Activated naive CD4-positive, alpha-beta T cell treated with anti-CD3 and anti-CD28 coated beads, Interleukin-2, amount 10 ng/mL, durations not matched to agents 7 days and 5 days (primary cell): ENCODE measurements around the gene BOLA2B.
A peak's percentile ranks its signal among the peaks of the same experiment; 100 is the strongest.
"Not testable (repeated sequence)": the region's sequence is repeated elsewhere in the genome, so short reads cannot be mapped to it uniquely, and the experiment has no call there.

Source experiments
- CTCF ChIA-PET: fragments of 350-600 bp; sonication (Branson Sonifier 250); formaldehyde crosslinking; loops from one replicate; lab custom pipeline; 2021; ENCODE audit warnings: antibody characterized with exemption; lab: Charles Lee
- DNase-seq: peaks from one replicate; pipeline ENCODE4 v3.0.0-alpha.2; 2020
- H3K27ac Mint-ChIP-seq: one replicate; pipeline ENCODE4 v1.8.0; 2021; ENCODE audit warnings: mild to moderate bottlenecking, moderate library complexity, mixed read lengths
- H3K27me3 Mint-ChIP-seq: one replicate; pipeline ENCODE4 v1.8.0; 2021; ENCODE audit warnings: mild to moderate bottlenecking, mixed read lengths
- H3K36me3 Mint-ChIP-seq: one replicate; pipeline ENCODE4 v1.8.0; 2021; ENCODE audit warnings: mixed read lengths
- H3K4me1 Mint-ChIP-seq: one replicate; pipeline ENCODE4 v1.8.0; 2021; ENCODE audit warnings: mixed read lengths
- H3K4me3 Mint-ChIP-seq: one replicate; pipeline ENCODE4 v1.8.0; 2021; ENCODE audit warnings: mild to moderate bottlenecking, moderate library complexity, mixed read lengths
- H3K9me3 Mint-ChIP-seq: one replicate; pipeline ENCODE4 v1.8.0; 2021; ENCODE audit warnings: mixed read lengths

Gene BOLA2B

DNA sequence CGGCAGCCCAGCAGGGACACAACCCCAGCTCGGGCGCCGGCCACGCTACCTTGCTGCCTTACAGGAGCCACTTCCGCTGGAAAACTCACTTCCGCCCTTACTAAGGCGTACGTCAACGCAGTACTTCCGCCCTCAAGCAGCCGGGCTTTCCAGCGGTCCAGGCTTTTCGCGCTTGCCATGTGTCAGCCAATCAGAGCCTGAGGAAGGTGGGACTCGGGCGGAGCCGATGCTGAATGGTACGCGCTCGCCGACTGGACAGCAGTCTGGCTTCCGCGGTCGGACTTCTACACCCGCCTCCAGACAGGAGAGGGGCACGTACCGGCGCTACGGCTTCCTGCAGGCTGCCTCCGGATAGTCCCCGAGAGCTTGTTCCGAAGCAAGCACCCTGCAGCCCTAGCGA is at the start of gene BOLA2B, which contains the start of gene SLX1A:
Gene BOLA2B (minus strand): TSS at position 52 of the 400 bp plus-strand sequence. CDS start 71 bp downstream, outside the sequence.
Gene SLX1A (plus strand): TSS at position 261 of the 400 bp plus-strand sequence. CDS start 210 bp downstream, outside the sequence.
- not testable (repeated sequence) for H3K27me3 Mint-ChIP-seq, H3K27ac Mint-ChIP-seq

DNA sequence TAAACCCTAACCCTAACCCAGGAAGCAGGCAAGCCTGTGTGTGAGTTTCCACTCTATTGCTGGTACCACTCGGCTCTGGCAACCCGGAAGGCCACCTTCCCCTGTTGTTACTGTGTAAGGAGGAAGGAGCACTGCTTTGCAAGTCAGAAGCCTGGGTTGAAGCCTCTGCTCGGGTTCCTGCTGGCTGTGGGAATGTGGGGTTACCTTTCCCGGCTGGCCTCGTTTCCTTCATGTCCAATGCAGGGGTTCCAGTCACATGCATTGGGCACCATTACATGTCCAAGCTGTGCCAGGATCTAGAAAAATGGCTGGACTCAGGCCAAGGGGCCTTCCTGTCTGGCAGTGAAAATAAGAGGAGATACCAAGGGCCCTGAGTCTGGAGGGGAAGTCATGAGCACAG is 23.6 kb upstream of the BOLA2B start:
- CTCF ChIA-PET, H3K4me3 Mint-ChIP-seq, DNase-seq, H3K4me1 Mint-ChIP-seq, H3K27ac Mint-ChIP-seq, H3K36me3 Mint-ChIP-seq, H3K9me3 Mint-ChIP-seq, H3K27me3 Mint-ChIP-seq: not testable (repeated sequence)

More for the DNA sequence above, at the start of gene BOLA2B, which contains the start of gene SLX1A:
- H3K4me1 Mint-ChIP-seq, H3K4me3 Mint-ChIP-seq, H3K36me3 Mint-ChIP-seq, CTCF ChIA-PET, DNase-seq, H3K9me3 Mint-ChIP-seq: not testable (repeated sequence)

DNA sequence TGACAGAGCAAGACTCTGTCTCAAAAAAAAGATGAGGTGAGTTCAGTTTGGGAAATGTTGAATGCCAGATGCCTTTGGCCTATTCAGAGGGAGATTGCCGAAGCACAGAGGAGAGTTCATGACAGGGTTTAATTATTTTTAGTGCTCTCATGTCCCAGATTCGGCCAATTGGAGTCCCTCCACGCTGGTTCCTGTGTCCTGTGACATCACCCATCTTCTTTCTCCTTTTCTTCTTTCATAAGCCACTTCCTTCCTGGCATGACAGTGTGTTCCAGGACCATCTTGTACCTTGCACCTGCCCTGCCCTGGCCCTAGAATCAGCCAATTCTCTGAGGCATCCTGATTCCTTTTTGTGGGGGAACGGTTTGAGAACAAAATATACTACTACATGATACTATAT is 17.9 kb upstream of the BOLA2B start:
- H3K4me1 Mint-ChIP-seq, DNase-seq, H3K27me3 Mint-ChIP-seq, H3K36me3 Mint-ChIP-seq, H3K27ac Mint-ChIP-seq, H3K4me3 Mint-ChIP-seq, H3K9me3 Mint-ChIP-seq, CTCF ChIA-PET: not testable (repeated sequence)

DNA sequence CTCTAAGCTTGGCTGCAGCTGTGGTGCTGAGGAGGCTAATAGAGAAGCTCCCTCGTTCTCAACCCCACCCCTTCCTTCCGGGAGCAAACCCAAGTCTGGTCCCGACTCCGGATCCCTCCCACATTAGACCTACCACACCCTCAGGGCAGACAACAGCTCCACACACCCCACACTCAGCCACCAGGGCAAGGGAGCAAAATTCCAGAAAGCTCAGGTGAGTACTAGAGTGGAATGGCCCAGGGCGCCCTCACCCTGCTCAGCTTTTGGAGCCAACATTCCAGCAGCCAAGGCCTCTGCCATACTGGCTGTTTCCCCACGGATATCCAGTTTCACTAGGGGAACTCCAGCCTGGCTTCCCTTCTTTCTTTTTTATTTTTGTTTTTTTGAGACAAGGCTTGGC is 15.6 kb upstream of the BOLA2B start:
- H3K27me3 Mint-ChIP-seq, H3K9me3 Mint-ChIP-seq, CTCF ChIA-PET, H3K4me3 Mint-ChIP-seq, H3K27ac Mint-ChIP-seq, H3K36me3 Mint-ChIP-seq, H3K4me1 Mint-ChIP-seq: not testable (repeated sequence)
- DNase-seq: peak; percentile 56

DNA sequence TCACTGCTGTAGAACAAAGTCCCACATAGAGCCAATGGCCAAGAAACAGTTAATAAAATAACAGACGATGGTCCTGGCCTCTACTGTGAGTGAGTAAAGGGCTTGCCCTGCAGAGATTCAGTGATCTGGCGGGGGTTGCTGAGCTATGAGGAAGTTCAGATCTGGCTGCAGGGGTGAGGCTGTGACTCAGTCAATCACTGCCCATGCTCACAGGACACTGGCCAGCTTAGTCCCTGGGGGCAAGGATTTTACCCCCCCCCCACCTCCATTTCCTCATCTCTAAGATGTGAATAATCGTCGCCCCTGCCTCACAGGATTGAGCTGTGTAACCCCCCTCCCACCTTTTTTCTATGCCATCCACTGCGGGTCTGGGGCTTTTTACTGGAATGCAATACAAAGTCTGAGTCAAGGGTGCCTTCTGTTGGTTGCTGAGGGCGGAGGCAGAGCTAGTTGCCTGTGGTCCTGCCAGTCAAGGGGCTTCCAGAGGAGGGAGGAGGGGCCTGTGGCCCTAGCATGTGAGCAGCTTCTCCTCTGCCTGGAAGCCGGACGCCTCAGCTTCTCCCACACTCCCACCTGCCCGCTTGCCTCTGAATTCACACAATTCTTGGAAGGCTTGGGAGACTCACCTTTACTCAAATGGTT is 13.7 kb upstream of the BOLA2B start:
- H3K4me1 Mint-ChIP-seq, H3K9me3 Mint-ChIP-seq, H3K4me3 Mint-ChIP-seq, H3K36me3 Mint-ChIP-seq, CTCF ChIA-PET, H3K27ac Mint-ChIP-seq, H3K27me3 Mint-ChIP-seq: not testable (repeated sequence)
- DNase-seq: peak; percentile 5

DNA sequence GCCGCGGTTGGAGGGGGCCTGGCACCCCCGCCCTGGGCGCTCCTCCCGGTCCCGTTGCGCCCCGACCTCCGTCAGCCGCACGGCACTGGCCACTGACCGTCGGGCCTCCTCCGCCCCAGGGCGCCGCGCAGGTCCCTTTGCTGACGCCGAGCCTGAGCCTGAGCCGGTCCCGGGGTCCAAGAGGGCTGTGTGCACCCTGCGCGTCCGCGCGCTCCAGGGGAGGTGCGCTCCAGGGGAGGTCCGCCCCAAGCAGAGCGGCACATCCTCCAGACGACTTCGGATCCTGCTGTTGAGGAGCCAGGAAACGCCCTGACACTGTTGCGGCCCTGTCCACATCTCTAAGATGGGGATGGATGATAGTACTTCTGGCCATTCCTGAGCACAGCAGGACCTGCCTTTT is 12.8 kb upstream of the BOLA2B start:
- CTCF ChIA-PET, H3K4me1 Mint-ChIP-seq, H3K27me3 Mint-ChIP-seq, H3K9me3 Mint-ChIP-seq, H3K27ac Mint-ChIP-seq, H3K4me3 Mint-ChIP-seq, H3K36me3 Mint-ChIP-seq, DNase-seq: not testable (repeated sequence)

DNA sequence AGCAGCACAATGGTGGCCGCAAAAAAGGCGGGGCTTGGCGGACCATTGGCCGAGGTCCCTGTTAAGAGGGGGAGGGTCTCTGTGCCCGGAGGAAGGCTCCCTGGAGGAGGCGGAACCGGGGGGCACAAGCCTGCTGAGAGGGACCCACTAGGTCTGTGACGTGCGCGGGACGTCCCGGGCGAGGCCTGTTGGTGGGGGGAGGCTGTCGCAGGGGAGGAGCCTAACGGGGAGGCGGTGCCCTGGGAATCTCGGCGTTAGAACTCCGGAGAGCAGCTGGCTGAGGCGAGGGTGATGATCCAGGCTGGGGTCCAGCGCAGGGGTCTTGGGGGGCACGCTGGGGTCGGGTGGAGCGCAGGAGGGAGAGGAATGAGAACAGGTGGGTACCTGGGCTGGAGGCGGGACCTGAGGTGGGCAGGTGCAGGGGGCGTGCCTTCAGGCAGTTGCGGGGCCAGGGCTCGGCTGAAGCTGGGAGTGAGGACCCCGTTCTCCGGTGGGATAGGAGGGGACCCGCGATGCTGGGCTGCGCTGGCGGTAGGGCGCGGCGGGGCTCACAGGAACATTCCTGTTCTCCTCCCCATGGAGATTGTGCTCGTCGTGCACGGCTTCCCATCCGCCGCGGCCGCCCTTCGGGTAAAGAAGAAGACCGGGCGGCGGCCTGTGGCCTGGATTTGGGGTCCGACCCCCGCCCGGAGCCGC is 12.2 kb upstream of the BOLA2B start:
- H3K27ac Mint-ChIP-seq, CTCF ChIA-PET, H3K27me3 Mint-ChIP-seq, H3K9me3 Mint-ChIP-seq, H3K4me3 Mint-ChIP-seq, H3K4me1 Mint-ChIP-seq, H3K36me3 Mint-ChIP-seq: not testable (repeated sequence)
- DNase-seq: peak; percentile 29

DNA sequence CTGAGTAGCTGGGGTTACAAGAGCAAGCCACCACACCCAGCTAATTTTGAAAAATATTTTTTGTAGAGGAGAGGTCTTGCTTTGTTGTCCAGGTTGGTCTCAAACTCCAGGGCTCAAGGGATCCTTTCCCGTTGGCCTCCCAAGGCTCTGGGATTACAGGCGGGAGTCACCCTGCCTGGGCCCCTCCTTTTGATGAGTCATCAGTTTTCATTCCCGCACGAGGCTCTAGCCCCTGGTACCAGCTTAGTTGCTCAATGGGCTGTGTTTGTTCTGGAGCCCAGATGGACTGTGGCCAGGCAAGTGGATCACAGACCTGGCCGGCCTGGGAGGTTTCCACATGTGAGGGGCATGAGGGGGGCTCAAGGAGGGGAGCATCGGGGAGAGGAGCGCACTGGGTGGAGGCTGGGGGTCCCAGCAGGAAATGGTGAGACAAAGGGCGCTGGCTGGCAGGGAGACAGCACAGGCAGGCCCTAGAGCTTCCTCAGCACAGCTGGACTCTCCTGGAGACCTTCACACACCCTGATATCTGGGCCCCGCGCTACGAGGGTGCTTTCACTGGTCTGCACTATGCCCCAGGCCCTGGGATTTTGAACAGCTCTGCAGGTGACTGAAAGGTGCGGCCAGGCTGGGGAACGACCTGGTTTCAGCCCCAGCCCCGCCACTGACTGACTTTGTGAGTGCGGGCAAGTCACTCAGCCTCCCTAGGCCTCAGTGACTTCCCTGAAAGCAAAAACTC is 6.3 kb upstream of the BOLA2B start:
- H3K27ac Mint-ChIP-seq, H3K36me3 Mint-ChIP-seq, DNase-seq, H3K4me3 Mint-ChIP-seq, CTCF ChIA-PET, H3K27me3 Mint-ChIP-seq, H3K9me3 Mint-ChIP-seq, H3K4me1 Mint-ChIP-seq: not testable (repeated sequence)

DNA sequence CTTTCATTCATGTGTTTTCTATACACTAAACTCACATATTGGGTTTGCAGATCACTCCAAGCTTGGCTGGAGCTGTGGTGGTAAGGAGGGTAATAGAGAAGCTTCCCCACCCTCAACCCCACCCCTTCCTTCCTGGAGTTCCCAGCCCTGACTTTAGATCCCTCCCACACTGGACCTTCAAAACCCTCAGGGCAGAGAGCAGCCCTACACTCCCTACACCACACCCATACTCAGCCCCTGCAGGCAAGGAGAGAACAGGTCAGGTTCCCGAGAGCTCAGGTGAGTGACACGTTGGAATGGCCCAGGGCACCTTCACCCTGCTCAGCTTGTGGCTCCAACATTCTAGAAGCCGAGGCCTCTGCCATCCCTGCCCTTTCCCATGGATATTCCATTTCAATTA is 5.6 kb upstream of the BOLA2B start, which contains the start of gene SULT1A3:
Gene SULT1A3 (plus strand): TSS at position 207 of the 400 bp plus-strand sequence. CDS start 1,474 bp downstream, outside the sequence.
- H3K27ac Mint-ChIP-seq, DNase-seq, H3K36me3 Mint-ChIP-seq, CTCF ChIA-PET, H3K4me3 Mint-ChIP-seq, H3K4me1 Mint-ChIP-seq, H3K27me3 Mint-ChIP-seq, H3K9me3 Mint-ChIP-seq: not testable (repeated sequence)

DNA sequence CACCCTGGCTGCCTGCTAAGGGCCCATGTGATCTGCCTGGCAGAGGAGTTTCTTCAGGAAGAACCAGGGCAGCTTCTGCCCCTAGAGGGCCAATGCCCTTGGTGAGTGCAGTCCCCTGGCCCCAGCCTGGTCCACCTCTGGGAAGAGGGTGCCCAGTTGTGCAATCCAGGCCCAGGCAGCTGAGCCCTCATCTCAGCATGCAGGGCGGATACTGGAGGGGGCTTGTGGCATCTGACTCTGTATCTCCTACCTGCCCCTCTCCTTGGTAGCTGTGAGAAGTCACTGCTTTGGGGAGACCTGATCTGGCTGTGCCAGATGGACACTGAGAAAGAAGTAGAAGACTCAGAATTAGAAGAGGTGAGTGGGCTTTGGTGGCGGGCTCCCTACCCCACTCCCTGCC is 3.5 kb upstream of the BOLA2B start:
- CTCF ChIA-PET, H3K9me3 Mint-ChIP-seq, H3K36me3 Mint-ChIP-seq, H3K27me3 Mint-ChIP-seq, H3K4me3 Mint-ChIP-seq, H3K27ac Mint-ChIP-seq, H3K4me1 Mint-ChIP-seq, DNase-seq: not testable (repeated sequence)

DNA sequence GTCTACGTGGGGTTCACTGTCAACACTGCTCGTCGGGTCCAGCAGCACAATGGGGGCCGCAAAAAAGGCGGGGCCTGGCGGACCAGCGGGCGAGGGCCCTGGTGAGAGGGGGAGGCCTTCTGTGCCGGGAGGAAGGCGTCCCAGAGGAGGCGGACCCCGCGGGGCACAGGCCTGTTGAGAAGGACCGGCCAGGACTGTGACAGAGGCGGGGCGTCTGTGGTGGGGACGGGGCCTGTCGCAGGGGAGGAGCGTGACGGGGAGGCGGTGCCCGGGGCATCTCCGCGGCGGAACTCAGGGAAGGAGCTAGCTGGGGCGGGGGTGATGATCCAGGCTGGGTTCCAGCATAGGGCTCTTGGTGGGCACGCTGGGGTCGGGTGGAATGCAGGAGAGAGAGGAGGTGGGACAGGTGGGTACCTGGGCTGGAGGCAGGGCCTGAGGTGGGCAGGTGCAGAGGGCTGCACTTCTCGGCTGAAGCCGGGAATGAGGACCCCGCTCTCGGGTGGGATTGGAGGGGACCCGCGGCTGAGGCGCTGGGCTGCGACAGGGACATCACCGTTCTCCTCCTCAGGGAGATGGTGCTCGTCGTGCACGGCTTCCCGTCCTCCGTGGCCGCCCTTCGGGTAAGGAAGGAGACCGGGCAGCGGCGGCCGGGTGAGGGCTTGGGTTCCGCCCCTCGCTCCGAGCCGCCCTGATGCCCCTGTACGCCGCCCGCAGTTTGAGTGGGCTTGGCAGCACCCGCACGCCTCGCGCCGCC is 883 bp upstream of the BOLA2B start:
- CTCF ChIA-PET, H3K4me3 Mint-ChIP-seq, DNase-seq, H3K9me3 Mint-ChIP-seq, H3K27ac Mint-ChIP-seq, H3K36me3 Mint-ChIP-seq, H3K27me3 Mint-ChIP-seq, H3K4me1 Mint-ChIP-seq: not testable (repeated sequence)

DNA sequence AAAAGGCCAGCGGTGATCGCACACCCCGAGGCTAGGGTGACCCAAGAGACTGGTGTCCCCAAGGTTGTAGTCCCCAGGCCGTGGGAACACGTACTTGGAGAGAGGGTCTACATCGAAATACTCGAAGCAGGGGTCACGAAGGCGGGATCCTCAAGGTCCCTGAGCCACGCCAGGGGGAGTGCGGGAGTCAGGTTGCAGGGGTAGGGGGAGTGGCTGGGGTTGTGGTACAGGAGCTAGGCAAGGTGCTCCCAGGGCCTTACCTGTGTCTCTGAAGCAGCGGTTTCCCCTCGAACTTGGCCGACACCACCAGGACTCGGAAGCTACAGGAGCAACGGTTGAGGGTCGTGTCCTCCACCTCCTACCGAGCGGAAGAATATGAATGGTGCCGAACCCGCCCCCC is 368 bp downstream of the BOLA2B start:
- H3K9me3 Mint-ChIP-seq, CTCF ChIA-PET, H3K4me1 Mint-ChIP-seq, H3K4me3 Mint-ChIP-seq, H3K27ac Mint-ChIP-seq, DNase-seq, H3K27me3 Mint-ChIP-seq, H3K36me3 Mint-ChIP-seq: not testable (repeated sequence)

DNA sequence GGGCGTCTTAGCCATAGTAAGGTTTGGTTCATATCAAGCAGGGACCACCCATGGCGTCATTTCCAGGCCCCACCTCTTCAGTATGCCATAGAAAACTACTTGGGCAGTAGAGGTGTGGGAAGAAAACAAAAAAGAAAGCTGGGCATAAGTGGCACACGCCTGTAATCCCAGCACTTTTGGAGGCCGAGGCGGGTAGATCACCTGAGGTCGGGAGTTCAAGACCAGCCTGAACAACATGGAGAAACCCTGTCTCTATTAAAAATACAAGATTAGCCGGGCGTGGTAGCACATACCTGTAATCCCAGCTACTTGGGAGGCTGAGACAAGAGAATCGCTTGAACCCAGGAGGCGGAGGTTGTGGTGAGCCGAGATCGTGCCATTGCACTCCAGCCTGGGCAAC is 2.3 kb downstream of the BOLA2B start:
- peaks cover 17% of the 10 kb centered on the region for H3K4me1 Mint-ChIP-seq
- H3K9me3 Mint-ChIP-seq, H3K4me3 Mint-ChIP-seq, H3K27me3 Mint-ChIP-seq, CTCF ChIA-PET, DNase-seq, H3K27ac Mint-ChIP-seq: not testable (repeated sequence)
- H3K36me3 Mint-ChIP-seq: peaks cover 19% of the 10 kb centered on the region

DNA sequence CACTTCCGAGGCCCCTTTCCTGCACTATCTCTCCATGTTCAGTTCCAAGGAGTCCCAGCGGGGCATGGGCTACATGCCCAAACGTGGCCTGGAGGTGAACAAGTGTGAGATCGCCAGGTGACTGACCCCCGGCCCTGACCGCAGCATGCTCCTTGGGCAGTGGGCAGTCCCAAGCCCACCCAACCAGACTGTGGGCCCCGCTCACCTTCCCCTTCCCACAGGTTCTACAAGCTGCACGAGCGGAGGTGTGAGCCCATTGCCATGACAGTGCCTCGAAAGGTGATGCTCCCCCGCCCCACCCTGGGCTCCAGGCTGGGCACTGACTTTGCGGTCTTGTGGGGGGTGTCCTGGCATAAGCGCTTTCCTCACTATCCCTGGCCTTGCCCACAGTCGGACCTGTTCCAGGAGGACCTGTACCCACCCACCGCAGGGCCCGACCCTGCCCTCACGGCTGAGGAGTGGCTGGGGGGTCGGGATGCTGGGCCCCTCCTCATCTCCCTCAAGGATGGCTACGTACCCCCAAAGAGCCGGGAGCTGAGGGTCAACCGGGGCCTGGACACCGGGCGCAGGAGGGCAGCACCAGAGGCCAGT is 5.4 kb downstream of the BOLA2B start:
- peaks cover 19% of the 10 kb centered on the region for H3K4me1 Mint-ChIP-seq
- H3K36me3 Mint-ChIP-seq: peaks cover 42% of the 10 kb centered on the region
- H3K4me3 Mint-ChIP-seq: peak overlapping the region; percentile 100
- H3K9me3 Mint-ChIP-seq: no peaks in the 10 kb centered on the region
- CTCF ChIA-PET: interaction anchor here (1.4 kb wide), 1 partner anchor 96 kb away, joined by 3 read pairs; no protein-coding TSS in a partner anchor
- H3K27ac Mint-ChIP-seq: peak overlapping the region; percentile 60
- peaks cover 5% of the 10 kb centered on the region for H3K27me3 Mint-ChIP-seq
- DNase-seq: no peak
